GM12891 (cell line): ENCODE data around the gene TRIM10.

Experiments used
- PAX5 ChIP-seq: IDR thresholded peaks from 2 replicates; pipeline ENCODE4 v1.6.1; 2011; ENCODE audit warnings: low read length, moderate library complexity, mild to moderate bottlenecking; ENCODE audit not compliant: insufficient read depth, severe bottlenecking
- POLR2A ChIP-seq: IDR thresholded peaks from 2 replicates; pipeline ENCODE4 v1.6.1; 2011; ENCODE audit warnings: low read depth, low read length, control low read depth
- POLR2AphosphoS5 ChIP-seq: IDR thresholded peaks from 2 replicates; pipeline ENCODE4 v1.6.1; 2011; ENCODE audit warnings: low read depth, low read length, control low read depth
- POU2F2 ChIP-seq: IDR thresholded peaks from 2 replicates; pipeline ENCODE4 v1.6.1; 2011; ENCODE audit warnings: low read depth, mild to moderate bottlenecking, control low read depth, low read length, moderate library complexity
- SPI1 ChIP-seq: IDR thresholded peaks from 2 replicates; pipeline ENCODE4 v1.6.1; 2011; ENCODE audit warnings: low read depth, low read length, control low read depth

- TF ChIP-seq POLR2AphosphoS5 (no peak), SPI1 (no peak), POLR2A (no peak), PAX5 (no peak), POU2F2 (no peak)
Observed at GRCh38 chr6:30157581-30157980, 3.4 kb downstream of the TRIM10 start.
